Endometrium (tissue), 2 donors: ENCODE measurements around the gene CTXND1.
A peak's percentile ranks its signal among the peaks of the same experiment; 100 is the strongest.

ENCODE experiments used
- FAIRE-seq: peaks from 2 replicates; lab custom pipeline; 2012; peaks lifted over from hg19 to GRCh38; lab: Jason Lieb, UNC
- donor health status: control.
- donor health status: control.

CTXND1 gene

GRCh38 chr15:80159301-80159700 is 92.7 kb downstream of the CTXND1 start:
- no peak for FAIRE-seq

GRCh38 chr15:80157215-80157614 is 94.8 kb downstream of the CTXND1 start:
- no peak for FAIRE-seq

- FAIRE-seq: no peak
These were observed 95.8 kb downstream of the CTXND1 start for GRCh38 chr15:80156176-80156720.

GRCh38 chr15:80155378-80156175 is 96.4 kb downstream of the CTXND1 start:
- peak; percentile 39 for FAIRE-seq

GRCh38 chr15:80155001-80155377 is 97.0 kb downstream of the CTXND1 start:
- no peak for FAIRE-seq

- FAIRE-seq: no peak
These were observed 97.7 kb downstream of the CTXND1 start for GRCh38 chr15:80154336-80154735.

GRCh38 chr15:80153900-80154299 is 98.1 kb downstream of the CTXND1 start:
- FAIRE-seq: no peak

- FAIRE-seq: no peak
These were observed 98.8 kb downstream of the CTXND1 start, which contains the start of gene FAH for GRCh38 chr15:80152896-80153876. FAH (plus strand) TSS chr15:80152999; CDS start chr15:80153055, 56 bp downstream.

GRCh38 chr15:80152180-80152895 is 99.7 kb downstream of the CTXND1 start:
- FAIRE-seq: no peak

- no peak for FAIRE-seq
These were observed 100.4 kb downstream of the CTXND1 start for GRCh38 chr15:80151576-80151975.

- FAIRE-seq: no peak
These were observed 100.9 kb downstream of the CTXND1 start for GRCh38 chr15:80151148-80151547.
